ENCODE data around the gene MCU. TPM values are rescaled to one million over a fixed set of nuclear protein-coding genes. Genes with fewer than 3 reads are reported as not detected.

MCU gene
- polyA plus RNA-seq, 1 of the 3 experiments (the other 2 are of a cell fraction), result 20.6 TPM

- Histone ChIP-seq H3K9me2 (no peaks in the 10 kb centered on the region), H3F3A (replicated peaks; ENCODE audit: insufficient read depth) (peaks cover 8% of the 10 kb centered on the region), H3K9me3 (peaks cover 10% of the 10 kb centered on the region), H3K27me3 (ENCODE audit: insufficient read depth) (no peaks in the 10 kb centered on the region), H2AFZ (ENCODE audit: low read depth) (no peak overlapping the region), H3K4me2 (no peak overlapping the region), H3K9ac (no peak overlapping the region), H3K36me3 (replicated peaks in 1 of 2; ENCODE audit: control insufficient read depth in 1 of 2, insufficient read depth in 2 of 2, low read length in 1 of 2) (peaks cover 9 to 57% of the 10 kb centered on the region in 2 experiments), H3K27ac (ENCODE audit: low read depth in 2 of 2, low read length in 1 of 2) (no peak overlapping the region), H3K4me1 (ENCODE audit: control insufficient read depth in 1 of 2, insufficient read depth in 2 of 2, low read depth in 1 of 2, low read length in 1 of 2) (no peaks in the 10 kb centered on the region), H3K79me2 (ENCODE audit: insufficient read depth) (no peaks in the 10 kb centered on the region), H4K20me1 (ENCODE audit: insufficient read depth) (no peaks in the 10 kb centered on the region), H3K4me3 (ENCODE audit: low read depth in 2 of 2, low read length in 1 of 2) (no peak overlapping the region)
- CTCF ChIA-PET, result no interaction called here
- TF ChIP-seq POLR2AphosphoS5 (IDR thresholded peaks at IDR 0.05; ENCODE audit: low read depth, low read length), result no peak
- TF ChIP-seq RXRA (IDR thresholded peaks at IDR 0.05; ENCODE audit: borderline replicate concordance, low read depth), result no peak
- TF ChIP-seq RCOR1 (IDR thresholded peaks at IDR 0.05; ENCODE audit: low read length), result no peak
- TF ChIP-seq YY1 (IDR thresholded peaks at IDR 0.05; ENCODE audit: low read depth), result no peak
- no peak for TF ChIP-seq TEAD4 (IDR thresholded peaks at IDR 0.05; ENCODE audit: borderline replicate concordance, insufficient read depth)
- TF ChIP-seq SIN3A (IDR thresholded peaks at IDR 0.05; ENCODE audit: borderline replicate concordance, low read depth, low read length), result no peak
- no peak for TF ChIP-seq SMC3 (IDR thresholded peaks at IDR 0.05; ENCODE audit: low read depth, low read length)
- no peak for TF ChIP-seq REST (IDR thresholded peaks at IDR 0.05; ENCODE audit: low read depth, low read length)
- TF ChIP-seq ELF1 (IDR thresholded peaks at IDR 0.05), result no peak
- no peak for TF ChIP-seq FOXJ3 (CRISPR knock-in tag; IDR thresholded peaks at IDR 0.05)
- no peak for TF ChIP-seq MEF2A (IDR thresholded peaks at IDR 0.05; ENCODE audit: borderline replicate concordance, low read depth)
- TF ChIP-seq PBX3 (IDR thresholded peaks at IDR 0.05), result no peak
- no peak for TF ChIP-seq FOSL2 (IDR thresholded peaks at IDR 0.05; ENCODE audit: borderline replicate concordance, low read depth)
- TF ChIP-seq CHD2 (IDR thresholded peaks at IDR 0.05; ENCODE audit: low read length, partially characterized antibody), result no peak
- TF ChIP-seq TAF1 (IDR thresholded peaks at IDR 0.05; ENCODE audit: borderline replicate concordance, low read depth, low read length), result no peak
- no peak for TF ChIP-seq GABPA (IDR thresholded peaks at IDR 0.05; ENCODE audit: low read depth)
- no peak for TF ChIP-seq USF2 (IDR thresholded peaks at IDR 0.05; ENCODE audit: borderline replicate concordance, low read depth, low read length)
- TF ChIP-seq MXI1 (IDR thresholded peaks at IDR 0.05; ENCODE audit: low read depth, low read length), result no peak
- no peak for TF ChIP-seq FOXM1 (IDR thresholded peaks at IDR 0.05; ENCODE audit: low read depth)
- POLR2A ChIA-PET, result no interaction called here
- WGBS (ENCODE audit: low lambda C conversion rate), result 98% methylated on average over 2 of the region's 2 CpGs
- DNase-seq, result no peak
Observed at GRCh38 chr10:72881291-72881690, 189.3 kb downstream of the MCU start.

Data from SK-N-SH (cell line).